ENCODE results near the gene GNPTAB.

DNA sequence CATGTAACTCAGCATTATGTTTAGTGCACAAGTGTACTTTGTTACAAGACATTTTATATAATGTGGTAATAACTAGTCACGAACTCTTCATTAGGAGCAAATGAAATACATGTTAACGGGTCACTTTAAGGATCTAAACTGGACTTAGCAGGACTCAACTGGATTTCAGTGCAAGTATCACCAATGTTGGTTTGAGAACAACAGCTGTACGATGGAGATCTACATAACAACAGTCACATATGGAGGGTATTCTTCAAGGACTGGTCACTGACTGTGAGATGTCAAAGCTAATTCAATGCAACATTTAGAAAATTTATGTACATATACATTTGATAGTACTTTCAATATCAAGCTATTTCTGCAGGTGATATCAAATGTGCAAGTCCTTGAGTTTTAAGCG lies 69.0 kb downstream of the GNPTAB start:
- TF ChIP-seq RCOR1 (IDR thresholded peaks at IDR 0.05; ENCODE audit: insufficient replicate concordance, low read length) (no peak), POLR2A (IDR thresholded peaks at IDR 0.05; ENCODE audit: low read depth, low read length) (no peak), CHD1 (IDR thresholded peaks at IDR 0.05; ENCODE audit: low read depth, low read length) (no peak), CEBPB (IDR thresholded peaks at IDR 0.05; ENCODE audit: low read depth, low read length) (no peak), RFX5 (IDR thresholded peaks at IDR 0.05; ENCODE audit: low read depth, low read length) (no peak), FOS (IDR thresholded peaks at IDR 0.05; ENCODE audit: low read depth, low read length) (no peak)
- TF ChIP-seq, protein P1, sequence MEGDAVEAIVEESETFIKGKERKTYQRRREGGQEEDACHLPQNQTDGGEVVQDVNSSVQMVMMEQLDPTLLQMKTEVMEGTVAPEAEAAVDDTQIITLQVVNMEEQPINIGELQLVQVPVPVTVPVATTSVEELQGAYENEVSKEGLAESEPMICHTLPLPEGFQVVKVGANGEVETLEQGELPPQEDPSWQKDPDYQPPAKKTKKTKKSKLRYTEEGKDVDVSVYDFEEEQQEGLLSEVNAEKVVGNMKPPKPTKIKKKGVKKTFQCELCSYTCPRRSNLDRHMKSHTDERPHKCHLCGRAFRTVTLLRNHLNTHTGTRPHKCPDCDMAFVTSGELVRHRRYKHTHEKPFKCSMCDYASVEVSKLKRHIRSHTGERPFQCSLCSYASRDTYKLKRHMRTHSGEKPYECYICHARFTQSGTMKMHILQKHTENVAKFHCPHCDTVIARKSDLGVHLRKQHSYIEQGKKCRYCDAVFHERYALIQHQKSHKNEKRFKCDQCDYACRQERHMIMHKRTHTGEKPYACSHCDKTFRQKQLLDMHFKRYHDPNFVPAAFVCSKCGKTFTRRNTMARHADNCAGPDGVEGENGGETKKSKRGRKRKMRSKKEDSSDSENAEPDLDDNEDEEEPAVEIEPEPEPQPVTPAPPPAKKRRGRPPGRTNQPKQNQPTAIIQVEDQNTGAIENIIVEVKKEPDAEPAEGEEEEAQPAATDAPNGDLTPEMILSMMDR (conservative IDR thresholded peaks at IDR 0.05; ENCODE audit: low read depth, low read length) = no peak
- TF ChIP-seq, protein P2, sequence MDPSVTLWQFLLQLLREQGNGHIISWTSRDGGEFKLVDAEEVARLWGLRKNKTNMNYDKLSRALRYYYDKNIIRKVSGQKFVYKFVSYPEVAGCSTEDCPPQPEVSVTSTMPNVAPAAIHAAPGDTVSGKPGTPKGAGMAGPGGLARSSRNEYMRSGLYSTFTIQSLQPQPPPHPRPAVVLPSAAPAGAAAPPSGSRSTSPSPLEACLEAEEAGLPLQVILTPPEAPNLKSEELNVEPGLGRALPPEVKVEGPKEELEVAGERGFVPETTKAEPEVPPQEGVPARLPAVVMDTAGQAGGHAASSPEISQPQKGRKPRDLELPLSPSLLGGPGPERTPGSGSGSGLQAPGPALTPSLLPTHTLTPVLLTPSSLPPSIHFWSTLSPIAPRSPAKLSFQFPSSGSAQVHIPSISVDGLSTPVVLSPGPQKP (IDR thresholded peaks at IDR 0.05; ENCODE audit: borderline replicate concordance, low read depth, low read length) = no peak
- TF ChIP-seq, protein P3, sequence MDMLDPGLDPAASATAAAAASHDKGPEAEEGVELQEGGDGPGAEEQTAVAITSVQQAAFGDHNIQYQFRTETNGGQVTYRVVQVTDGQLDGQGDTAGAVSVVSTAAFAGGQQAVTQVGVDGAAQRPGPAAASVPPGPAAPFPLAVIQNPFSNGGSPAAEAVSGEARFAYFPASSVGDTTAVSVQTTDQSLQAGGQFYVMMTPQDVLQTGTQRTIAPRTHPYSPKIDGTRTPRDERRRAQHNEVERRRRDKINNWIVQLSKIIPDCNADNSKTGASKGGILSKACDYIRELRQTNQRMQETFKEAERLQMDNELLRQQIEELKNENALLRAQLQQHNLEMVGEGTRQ (IDR thresholded peaks at IDR 0.05; ENCODE audit: low read depth, low read length) = no peak
